NCI-H2029 treated with DMSO at 0.1 percent for 48 hours (cell line): ENCODE measurements around the gene NUMB.

Source experiments
- DNase-seq: peaks from one replicate; lab custom pipeline; 2025; lab: John Stamatoyannopoulos, UW

The NUMB gene

GRCh38 chr14:73458183-73458976 is at the start of gene NUMB:
NUMB (minus strand) TSS chr14:73458546; CDS start chr14:73355751, 102,795 bp downstream.
- peak; percentile 90 for DNase-seq

- no peak for DNase-seq
Measured at GRCh38 chr14:73503648-73504047, 45.3 kb upstream of the NUMB start.

- no peak for DNase-seq
Measured at GRCh38 chr14:73502017-73502619, 43.8 kb upstream of the NUMB start.

GRCh38 chr14:73500360-73500759 is 42.0 kb upstream of the NUMB start:
- DNase-seq, result no peak

- DNase-seq, result no peak
Measured at GRCh38 chr14:73494593-73494992, 36.2 kb upstream of the NUMB start.

GRCh38 chr14:73492670-73493069 is 34.3 kb upstream of the NUMB start:
- DNase-seq, result no peak

GRCh38 chr14:73492043-73492552 is 33.8 kb upstream of the NUMB start:
- no peak for DNase-seq

- no peak for DNase-seq
Measured at GRCh38 chr14:73491256-73492042, 33.1 kb upstream of the NUMB start.

- no peak for DNase-seq
Measured at GRCh38 chr14:73489481-73490175, 31.3 kb upstream of the NUMB start.

GRCh38 chr14:73478684-73479083 is 20.3 kb upstream of the NUMB start:
- no peak for DNase-seq

- DNase-seq, result no peak
Measured at GRCh38 chr14:73477618-73478266, 19.4 kb upstream of the NUMB start.

GRCh38 chr14:73476451-73476931 is 18.1 kb upstream of the NUMB start:
- DNase-seq, result no peak

- no peak for DNase-seq
Measured at GRCh38 chr14:73474952-73475351, 16.6 kb upstream of the NUMB start.

- DNase-seq, result peak; percentile 44
Measured at GRCh38 chr14:73472185-73473114, 14.1 kb upstream of the NUMB start.

GRCh38 chr14:73471582-73472184 is 13.3 kb upstream of the NUMB start:
- DNase-seq, result no peak

GRCh38 chr14:73468828-73469375 is 10.6 kb upstream of the NUMB start:
- DNase-seq, result no peak

- DNase-seq, result no peak
Measured at GRCh38 chr14:73467800-73468199, 9.5 kb upstream of the NUMB start.

GRCh38 chr14:73467377-73467776 is 9.0 kb upstream of the NUMB start:
- DNase-seq, result no peak

GRCh38 chr14:73466861-73467260 is 8.5 kb upstream of the NUMB start:
- no peak for DNase-seq
